T-helper 1 cell (primary cell): ENCODE results near the gene LRRC10B.

ENCODE experiments used
- DNase-seq, 5 donors: peaks; one replicate each; pipeline ENCODE4 v3.0.0-alpha.2; 2012 to 2020

The LRRC10B gene

DNA sequence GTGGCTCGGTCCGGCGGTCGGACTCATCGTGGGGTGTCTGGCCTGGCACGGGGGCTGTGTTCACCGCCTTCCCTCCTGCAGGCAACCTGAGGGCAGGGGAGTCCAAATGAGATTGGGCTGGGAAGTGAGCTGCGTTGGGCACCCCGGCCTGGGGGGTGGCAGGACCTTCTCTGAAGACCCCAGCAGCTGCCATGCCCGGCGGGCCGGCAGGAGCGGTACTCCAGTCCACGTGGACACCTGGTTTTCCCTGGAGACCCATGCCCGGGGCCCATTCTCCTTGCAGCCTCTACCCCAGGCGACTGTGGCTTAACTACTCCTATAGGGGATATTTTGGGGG lies 24.5 kb downstream of the LRRC10B start:
- no peak for DNase-seq

DNA sequence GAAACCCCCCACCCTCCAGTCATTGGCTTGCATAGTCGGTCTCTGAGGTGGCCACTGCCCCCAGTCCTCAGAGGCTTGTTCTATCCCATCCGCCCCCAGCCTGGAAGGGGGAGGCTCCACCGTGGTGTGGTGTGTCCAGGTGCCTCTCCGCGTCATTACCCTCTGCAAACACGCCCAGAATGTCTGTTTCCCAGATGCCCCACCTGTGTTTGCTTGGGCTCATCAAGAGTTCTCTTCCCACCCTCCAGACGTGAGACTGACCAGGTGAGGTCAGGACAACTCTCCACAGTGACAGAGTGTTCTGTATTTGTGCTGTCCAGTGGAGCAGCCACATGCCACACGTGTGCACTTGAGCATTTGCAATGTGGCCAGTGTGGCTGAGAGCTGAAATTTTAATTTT lies 24.9 kb downstream of the LRRC10B start:
- no peak for DNase-seq

DNA sequence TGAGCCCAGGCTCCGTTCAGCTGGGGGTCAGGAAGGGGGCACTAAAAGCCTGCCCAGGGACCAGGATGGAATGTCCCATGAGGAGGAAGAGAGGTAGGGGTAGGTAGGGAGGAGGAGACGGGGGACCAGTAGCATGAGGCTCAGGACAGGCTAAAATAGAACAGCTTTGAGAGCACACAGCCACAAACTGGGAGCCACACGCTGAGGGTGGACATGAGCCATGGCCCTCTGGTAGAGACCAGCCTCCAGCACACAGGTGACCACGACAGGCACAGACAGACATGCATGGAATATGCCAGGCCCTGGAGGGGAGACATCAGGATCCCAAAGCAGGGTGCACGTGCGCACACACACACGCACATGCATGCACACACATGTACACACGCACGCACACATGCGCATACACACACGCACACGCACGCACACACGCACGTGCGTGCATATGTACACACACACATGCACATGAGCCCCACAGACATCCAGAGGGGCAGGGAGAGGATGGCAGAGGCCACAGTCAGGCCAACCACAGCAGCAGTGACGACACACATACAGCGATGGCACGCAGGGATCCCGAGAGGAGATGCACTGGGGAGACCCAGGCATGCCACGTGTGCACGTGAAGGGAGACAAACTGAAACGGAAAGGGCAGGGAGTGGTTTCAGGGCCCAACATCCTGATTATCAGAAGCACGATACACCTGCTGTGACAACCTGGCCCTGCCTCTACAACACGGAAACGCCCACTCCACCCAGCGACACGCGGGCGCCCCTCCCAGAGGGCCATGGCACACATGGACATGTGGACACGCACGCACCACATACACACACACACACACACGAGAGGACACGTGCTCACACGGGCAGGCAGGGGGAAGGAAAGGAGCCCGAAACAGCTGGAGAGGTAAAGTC lies 25.7 kb downstream of the LRRC10B start:
- no peak for DNase-seq

DNA sequence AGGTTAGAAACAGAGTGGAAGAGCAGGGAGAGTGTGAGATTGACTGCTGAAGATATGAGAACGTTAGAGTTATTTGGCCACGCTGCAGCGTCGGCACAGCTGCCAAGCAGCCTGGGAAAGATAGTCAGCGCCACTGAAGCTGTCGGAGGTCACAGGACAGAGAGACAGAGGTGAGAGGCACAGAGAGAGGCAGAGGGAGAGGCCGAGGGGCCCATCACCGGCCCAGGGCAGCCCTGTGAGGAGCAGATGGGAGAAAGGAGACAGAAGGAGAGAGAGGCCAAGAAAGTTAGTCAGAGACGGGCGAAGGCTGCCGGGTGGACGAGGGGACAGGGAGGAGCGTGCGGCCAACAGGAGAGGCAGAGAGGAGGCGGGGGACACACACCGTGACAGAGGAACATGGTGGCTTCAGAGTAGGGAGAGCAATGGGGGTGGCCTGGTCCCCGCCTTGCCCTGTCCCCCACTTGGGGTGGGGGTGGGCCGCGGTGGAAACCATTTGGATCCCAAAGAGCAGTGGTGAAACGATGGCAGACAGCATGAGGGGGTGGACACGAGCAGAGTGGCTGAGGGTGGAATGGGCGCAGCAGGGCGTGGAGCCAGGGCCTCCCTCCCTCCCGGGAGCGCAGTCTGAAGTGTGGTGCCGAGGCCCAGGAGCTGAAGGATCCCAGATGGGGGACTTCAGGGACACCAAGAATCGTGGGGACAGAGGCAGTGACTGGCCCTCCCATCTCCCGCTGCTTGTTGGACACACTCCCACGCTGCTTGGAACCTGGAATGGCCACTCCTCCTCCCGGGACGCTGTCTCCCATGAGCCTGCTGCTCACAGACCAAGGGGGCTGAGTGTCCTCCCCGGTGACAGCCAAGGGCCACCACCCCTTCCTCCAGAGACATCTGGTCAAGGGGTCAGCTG lies 26.6 kb downstream of the LRRC10B start:
- DNase-seq, result no peak

DNA sequence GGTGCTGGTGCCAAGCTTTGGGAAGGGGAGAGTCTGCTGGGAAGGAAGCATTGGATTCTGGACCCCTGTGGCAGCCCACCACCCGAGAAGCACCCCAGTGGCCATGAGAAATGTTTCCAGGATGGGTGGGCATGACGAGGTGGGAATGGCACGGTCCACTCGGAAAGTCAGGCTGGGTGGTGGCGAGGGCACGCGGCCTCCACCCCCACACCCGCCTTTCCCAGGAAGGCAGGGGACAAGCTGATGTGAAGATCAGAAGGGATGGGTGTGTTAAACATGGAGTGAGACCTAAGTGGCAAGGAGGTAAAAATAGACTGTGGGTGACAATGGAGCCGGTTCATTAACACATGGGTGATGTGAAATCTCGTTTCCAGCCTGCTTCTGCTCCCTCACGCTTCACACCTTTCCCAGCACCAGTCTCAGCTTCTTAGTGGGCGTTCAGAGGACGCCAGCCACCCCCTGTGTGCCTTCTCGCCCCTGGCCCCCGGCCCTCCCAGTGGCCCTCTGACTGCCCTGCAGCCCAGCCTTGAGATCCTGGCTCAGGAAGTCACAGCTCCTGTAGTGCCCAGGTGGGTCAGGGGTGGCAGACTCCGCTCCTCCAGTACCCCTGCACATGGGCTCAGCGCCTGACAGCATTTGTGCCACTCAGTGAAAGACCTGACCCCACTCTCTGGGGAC lies 27.6 kb downstream of the LRRC10B start:
- no peak for DNase-seq

DNA sequence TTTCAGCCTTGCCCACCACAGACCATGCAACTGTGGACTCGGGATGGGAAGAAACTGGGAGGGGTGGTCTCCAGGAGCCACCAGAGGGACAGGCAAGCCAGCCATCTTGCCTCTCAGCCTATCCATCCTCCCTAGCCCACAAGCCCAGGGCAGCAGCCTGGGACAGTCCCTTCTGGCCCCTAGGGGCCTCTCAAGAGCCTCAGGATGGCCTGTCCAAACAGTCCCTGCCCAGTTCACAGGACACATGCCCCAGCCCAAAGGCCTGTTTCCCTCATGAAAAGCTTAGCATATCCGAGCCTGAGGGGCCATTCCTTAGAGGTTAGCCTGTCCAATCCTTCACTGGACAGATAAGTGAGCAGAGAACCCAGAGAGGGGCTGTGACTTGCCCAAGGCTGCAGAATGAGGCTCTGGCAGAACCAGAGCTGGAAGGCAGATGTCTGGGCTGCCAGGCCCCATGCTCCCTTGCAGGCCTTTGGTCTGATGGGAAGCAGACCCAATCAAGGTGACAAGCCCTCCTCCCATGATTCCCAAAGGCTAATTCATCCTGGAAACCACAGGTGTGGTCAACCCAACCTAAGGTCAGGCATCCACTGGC lies 28.2 kb downstream of the LRRC10B start:
- no peak for DNase-seq

DNA sequence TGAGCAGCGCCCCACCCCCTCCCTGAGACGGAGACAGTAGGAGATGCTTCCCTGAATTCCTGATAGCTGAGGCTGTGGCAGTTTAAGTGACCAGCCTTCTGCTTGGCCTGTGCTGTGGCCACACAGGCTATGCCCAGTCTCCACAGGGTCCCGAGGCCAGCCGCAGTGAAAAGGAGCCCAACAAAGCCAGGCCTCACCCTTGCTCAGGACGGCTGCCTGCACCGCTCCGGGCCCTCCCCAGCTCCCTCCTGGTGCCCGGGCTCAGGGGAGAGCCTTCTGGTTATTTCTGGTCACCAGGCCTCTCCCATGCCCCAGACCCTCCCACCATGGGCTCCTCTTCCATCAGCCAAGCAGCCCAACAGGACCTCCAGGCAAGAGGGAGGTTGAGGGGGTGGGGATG lies 28.8 kb downstream of the LRRC10B start:
- no peak for DNase-seq

DNA sequence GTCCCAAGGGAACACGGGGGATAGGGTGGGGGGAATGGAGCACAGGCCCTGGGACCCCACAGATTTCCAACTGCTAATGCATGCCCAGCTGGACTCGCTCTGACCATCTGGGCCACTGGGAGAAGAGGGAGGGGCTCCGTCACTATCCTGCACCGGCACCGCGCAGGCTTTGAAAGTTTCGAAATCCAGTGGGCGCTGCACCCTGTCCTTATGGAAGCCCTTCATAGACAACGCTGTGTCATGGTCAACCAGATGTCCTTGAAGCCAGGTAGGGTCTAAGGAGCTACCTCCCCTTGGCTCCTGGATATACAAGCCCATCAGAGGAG lies 30.1 kb downstream of the LRRC10B start:
- no peak for DNase-seq

DNA sequence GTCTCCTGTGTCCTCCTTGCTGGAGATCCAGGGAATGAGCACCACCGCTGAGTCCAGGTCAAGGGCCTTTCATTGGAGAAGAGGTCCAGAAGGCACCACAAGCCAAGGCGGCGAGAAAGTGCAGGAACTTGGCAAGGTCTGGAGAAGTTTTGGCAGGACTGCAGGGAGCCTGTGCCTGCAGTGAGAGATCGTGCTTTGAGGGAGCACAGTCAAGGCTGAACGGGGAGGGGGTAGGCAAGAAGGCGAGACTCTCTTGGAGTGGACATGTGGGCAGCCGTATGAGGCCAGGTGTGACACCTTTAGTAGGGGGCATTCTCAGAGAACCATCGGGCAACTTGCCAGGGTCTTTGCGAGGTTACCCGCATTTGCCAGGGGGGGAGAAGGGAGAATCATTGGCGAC lies 30.5 kb downstream of the LRRC10B start:
- no peak for DNase-seq

DNA sequence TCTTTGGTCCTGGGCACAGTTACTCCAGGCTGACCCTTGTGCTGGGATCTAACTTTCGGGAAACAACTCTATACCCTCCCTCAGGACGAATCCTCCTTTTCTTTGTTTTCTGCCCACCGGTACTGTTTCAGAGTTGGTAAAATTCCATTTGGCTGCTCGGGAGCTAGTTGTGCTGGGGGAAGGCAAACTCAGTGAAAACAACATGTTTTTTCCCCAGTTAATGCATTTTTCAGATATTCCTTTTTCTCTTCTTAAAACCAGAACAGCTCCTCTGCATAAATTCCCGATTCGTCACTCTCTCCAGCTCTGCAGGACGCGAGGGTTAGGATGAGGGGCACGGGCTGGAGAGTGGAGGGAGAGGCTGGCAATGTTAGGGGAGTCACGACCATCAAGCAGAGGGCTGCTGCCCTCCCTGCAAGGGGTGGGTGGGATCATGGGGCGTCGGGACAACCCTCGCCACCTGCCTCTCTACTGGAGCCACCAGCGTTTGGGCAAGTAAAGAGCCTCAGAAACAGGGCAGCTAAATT lies 31.3 kb downstream of the LRRC10B start:
- no peak for DNase-seq

DNA sequence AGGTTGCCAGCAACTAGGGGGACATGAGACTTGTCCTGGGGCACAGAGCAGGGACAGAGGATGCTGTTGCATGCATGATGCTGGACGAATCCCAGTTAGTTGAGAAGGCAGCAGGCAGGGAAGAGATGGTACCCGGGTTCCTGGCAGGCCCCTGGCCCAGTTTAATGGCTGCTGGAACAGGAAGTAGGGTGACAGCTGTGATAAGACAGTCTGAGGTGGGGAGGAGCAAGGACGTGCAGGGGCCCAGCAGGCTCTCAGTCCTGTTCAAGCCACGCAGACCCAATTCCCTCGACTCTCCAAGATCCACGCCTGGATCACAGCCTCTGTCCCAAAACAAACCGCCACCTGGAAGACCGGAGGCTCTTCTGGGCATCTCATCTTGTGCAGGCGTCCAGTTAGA lies 32.0 kb downstream of the LRRC10B start:
- no peak for DNase-seq

DNA sequence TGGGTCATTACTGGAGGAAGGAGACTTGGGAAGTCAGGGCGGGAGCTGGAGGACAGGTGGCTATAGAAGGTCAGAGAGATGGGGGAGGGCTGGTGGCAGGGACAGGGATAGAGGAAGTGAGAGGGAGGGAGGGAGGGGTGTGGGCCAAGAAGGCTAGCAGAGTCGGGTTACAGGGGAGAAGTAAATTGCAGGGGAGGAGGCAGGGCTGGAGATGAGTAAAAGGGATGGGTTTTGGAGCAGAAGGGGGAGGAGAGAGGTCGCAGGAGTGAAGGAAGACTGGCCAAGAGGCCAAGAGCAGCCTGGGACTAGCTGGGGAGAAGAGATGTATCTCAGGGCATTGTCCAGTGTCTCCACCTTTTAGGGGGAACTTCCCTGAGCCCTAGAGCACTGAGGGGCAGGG lies 33.0 kb downstream of the LRRC10B start:
- DNase-seq, result no peak

DNA sequence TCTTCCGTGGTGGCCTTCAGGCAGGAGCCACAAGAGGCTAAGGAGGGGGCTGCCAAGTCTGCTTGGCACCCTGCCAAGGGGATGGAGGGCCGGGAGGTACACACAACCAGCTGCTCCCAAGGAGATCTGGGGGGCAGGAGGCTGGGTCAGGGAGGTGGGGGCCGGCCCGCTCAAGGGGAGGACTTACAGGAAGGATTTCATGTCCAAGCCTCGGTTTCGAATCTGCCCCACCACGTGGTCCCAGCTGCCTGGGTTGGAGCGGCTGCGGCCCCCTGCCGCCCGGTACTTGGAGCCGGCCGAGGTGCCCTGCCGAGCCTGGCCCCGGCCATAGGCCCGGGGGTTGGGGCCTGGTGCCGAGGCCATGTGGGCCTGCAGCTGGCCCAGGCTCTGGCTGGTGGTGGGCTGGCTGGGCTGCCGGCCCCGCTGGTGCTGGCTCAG lies 33.5 kb downstream of the LRRC10B start:
- no peak for DNase-seq

DNA sequence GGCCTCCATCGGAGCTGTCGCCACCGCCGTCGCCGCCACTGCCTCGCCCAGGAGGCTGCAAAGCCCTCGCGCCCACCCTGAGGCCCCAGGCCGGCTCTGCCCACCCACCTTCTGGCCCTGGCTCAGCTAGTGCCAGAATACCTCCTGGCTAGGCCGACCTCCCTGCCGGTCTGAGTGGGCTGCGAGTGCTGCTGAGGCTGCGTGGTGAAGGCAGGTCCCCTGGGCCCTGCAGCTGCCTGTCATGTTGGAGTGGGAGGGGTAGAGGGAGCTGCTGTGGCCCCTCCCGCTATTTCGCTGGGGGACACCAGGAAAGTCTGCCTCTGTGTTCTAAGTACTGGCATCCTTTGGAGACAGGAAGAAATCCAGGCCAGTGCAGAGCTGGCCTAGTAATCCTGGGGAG lies 34.2 kb downstream of the LRRC10B start:
- no peak for DNase-seq

DNA sequence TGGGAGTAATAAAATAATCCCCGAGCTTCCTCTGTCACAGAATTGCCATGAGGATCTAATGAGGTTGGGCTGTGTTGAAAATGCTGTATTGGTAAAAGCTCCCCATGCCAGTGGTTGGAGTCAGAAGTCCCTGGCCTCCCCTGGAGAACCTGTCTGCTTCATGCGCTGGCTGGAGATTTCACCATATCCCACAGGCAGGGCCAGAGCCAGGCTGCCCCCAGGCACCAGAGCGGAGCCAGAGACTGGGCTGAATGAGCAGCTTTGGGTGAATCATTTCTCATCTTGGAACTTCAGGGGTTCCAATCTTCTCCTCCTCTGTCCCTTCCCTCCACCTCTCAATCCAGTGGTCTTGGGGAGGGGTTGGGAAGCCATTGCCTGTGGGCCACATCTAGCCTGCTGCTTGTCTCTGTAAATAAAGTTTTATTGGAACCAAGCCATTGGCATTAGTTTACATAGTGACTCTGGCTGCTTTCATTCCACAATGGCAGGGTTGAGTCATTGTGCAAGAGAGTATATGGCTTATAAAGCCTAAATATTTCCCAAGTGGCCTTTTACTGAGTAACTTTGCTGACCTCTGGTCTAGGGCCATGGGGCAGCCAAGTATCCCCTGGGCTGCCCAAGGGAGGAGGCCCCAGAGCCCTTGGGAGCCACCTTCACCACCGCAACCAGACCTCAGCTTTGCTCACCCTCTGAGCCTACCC lies 35.2 kb downstream of the LRRC10B start:
- no peak for DNase-seq

DNA sequence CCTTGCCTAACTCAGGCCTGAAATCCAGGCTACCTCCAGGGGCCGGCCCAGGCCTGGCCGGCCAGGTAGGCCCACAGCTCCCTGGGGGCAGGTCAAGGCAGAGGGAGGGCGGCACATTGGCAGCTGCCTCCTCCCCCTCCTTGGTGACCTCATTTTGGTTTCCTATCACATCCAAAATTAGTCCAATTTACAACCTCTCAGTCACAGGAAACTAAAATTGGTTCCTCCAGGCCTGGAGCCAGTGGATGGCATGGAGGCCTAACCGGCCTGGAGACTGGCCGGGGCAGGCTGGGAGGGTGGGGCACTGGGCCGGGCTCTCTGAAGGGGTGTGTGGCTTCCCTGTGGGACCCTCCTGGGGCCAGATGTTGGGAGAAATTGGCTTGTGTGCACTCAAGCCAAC lies 35.9 kb downstream of the LRRC10B start:
- DNase-seq, result no peak

DNA sequence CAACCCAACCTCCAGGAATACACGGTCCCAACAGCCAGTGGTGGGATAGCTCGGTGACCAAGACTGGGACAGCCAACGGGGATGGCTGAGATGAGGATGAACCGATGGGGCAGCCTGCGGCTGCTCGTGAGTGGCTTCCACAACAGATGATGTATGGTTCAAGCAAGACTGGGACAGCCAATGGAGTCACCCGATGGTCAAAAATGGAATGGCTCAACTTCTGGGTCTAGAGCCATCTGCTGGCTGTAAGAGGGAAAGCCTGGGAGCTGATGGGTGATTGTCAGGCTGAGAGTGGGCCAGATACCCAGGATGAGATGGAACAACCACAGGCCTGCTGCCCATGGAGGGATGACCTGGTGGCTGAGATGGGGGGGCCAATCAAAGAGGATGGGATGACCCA lies 36.8 kb downstream of the LRRC10B start:
- DNase-seq, result no peak

DNA sequence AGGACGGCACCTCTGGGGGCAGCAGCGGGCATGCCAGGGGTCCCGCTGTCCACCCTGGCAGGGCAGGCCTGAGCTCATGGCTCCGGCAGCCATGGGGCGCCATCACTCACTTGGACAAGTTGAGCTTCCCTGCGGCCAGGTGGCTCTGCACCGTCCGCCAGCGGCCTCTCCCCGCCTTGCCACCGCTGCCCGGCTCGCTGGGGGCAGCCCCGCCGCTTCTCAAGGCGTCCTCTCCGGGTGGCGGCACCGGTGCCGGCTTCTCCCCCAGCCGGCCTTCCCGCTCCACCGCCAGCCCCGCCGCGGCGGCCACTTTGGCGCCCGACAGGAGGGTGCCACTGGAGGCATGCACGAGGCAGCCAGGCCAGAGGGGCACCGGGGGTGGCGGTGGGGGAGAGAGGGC lies 37.4 kb downstream of the LRRC10B start:
- DNase-seq, result no peak

DNA sequence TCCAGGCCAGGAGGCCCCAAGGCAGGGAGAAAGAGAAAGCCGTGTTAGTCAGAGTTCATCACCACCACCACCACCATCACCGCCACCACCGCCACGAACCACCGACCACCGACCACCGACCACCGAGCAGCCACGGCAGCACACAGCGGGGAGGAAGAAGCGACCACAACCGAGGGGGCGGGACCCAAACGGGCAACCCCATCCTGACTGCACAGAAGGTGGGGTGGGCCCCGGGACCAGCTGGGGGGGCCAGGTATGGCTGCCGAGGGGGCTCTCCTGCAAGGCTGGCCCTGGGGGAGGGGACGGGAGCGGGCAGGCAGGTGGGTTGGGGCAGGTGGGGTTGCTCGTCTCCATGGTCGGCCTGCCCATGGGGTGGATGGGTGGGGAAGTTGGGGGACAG lies 38.1 kb downstream of the LRRC10B start:
- no peak for DNase-seq

DNA sequence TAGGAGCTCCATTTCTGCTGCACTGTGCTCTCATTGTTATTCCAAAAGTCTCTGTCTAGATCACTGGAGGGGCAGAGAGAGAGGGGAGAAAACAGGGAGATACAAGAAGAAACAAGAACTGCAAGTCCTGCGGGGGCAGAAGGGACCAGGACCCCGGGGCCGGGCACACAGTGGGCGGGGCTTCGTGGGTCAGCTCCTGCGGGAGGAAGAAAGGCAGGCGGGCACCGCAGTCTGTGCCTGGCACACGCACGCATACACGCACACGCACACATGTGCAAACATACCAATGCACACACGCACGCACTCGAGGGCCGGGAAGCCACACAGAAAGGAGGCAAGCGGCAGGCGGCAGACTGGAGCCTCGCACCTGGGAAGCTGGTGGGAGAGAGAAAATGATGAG lies 38.7 kb downstream of the LRRC10B start:
- DNase-seq, result no peak

DNA sequence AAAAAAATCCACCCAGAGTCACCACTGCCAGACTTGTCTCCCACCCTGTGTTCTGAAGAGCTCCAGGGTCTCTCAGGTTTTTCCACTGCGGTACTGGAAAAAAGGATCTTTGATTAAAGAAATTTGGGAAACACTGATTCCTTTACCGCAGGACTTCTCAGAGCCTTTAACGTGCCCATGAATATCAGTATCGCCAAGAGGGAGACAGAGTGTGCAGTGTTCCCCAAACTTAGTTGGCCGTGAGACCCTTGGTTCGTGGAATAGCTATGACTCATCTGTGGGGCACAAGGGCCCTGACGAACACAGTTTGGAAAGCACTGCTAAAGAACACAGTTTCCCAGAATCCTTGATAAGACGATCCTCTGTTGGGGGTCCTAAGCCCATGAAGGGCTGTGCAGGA lies 40.6 kb downstream of the LRRC10B start:
- no peak for DNase-seq
